Cardiac fibroblast (primary cell): ENCODE measurements around the gene OR2J1.
A peak's percentile ranks its signal among the peaks of the same experiment; 100 is the strongest.
"Not testable (repeated sequence)": the region's sequence is repeated elsewhere in the genome, so short reads cannot be mapped to it uniquely, and the experiment has no call there.

Experiments used
- DNase-seq, 2 donors: peaks; one replicate each; pipeline versions ENCODE4 v3.0.0 to v3.0.0-alpha.2; 2010; ENCODE audit warnings: low read depth in 2 of 2
- H3K4me3 ChIP-seq, 2 donors: replicated peaks in 1 of 2; 1 replicate in 1 of 2; 2 replicates in 1 of 2; pipeline ENCODE4 v1.5.1; 2011; ENCODE audit warnings: low read depth in 2 of 2, low read length in 2 of 2, mild to moderate bottlenecking in 2 of 2, moderate library complexity in 1 of 2
- TF ChIP-seq, protein P1 (sequence below): IDR thresholded peaks from one replicate; pipeline ENCODE4 v1.5.1; 2011; ENCODE audit warnings: low read depth, mild to moderate bottlenecking, low read length, inconsistent platforms

The OR2J1 gene

DNA sequence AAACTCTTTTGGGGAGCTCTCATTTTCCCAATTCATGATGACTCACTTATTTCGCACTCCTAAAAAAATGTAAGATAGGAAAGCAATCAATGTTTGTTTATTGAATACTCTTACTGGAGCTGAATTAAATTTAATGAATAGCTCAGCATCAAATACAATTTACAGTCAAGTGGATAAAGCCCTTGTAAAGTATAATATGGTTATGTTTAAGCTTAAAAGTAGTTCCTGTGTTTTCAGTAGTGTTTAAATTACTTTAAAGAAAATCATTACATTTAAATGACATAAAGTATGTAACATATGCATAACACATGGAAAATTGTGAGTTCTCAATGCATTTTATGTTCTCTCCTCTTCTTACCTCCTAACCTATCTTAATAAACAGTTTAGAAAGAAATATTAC lies 12.1 kb upstream of the OR2J1 start, which contains the start of gene OR2B3:
TSS of gene OR2B3 (minus strand) at position 101 of the 400 bp plus-strand sequence. CDS start at position 36, 65 bp downstream.
- TF ChIP-seq, protein P1, sequence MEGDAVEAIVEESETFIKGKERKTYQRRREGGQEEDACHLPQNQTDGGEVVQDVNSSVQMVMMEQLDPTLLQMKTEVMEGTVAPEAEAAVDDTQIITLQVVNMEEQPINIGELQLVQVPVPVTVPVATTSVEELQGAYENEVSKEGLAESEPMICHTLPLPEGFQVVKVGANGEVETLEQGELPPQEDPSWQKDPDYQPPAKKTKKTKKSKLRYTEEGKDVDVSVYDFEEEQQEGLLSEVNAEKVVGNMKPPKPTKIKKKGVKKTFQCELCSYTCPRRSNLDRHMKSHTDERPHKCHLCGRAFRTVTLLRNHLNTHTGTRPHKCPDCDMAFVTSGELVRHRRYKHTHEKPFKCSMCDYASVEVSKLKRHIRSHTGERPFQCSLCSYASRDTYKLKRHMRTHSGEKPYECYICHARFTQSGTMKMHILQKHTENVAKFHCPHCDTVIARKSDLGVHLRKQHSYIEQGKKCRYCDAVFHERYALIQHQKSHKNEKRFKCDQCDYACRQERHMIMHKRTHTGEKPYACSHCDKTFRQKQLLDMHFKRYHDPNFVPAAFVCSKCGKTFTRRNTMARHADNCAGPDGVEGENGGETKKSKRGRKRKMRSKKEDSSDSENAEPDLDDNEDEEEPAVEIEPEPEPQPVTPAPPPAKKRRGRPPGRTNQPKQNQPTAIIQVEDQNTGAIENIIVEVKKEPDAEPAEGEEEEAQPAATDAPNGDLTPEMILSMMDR: no peak
- no peak within 1 kb of the TSS for H3K4me3 ChIP-seq
- DNase-seq: no peak

DNA sequence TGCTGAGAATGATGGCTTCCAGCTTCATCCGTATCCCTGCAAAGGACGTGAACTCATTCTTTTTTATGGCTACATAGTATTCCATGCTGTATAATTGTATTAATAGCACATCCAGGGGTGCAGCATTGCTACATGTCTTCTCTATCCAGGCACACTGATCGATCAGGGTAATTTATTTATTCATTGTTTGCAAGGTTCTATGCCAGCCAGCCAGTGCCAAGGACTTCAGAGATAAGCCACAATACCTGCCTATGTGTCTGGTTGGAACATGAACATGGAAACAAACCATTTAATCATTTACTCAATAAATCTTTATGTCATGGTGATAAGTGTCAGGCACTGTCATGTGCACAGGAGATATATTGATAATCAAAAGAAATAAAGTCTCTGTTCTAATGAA lies 6.3 kb upstream of the OR2J1 start:
- no peak for DNase-seq
- TF ChIP-seq, protein P1: no peak
- H3K4me3 ChIP-seq: no peak overlapping the region

DNA sequence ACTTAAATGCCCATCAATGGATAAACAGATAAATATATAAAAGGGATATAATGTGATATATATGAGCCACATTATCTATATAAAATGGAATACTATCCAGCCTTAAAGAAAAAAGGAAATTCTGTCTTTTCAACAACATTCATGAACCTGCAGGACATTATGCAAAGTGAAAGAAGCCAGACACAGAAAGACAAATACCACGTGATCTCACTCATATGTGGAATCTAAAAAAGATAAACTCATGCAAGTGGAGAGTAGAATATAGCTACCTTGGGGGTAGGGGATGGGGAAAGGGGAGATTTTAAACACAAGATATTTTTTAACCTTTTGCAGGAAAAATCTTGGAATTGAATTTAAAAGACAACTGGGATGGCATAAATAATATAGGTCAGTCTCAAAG lies 1.5 kb upstream of the OR2J1 start:
- no peak for DNase-seq
- H3K4me3 ChIP-seq: no peak overlapping the region
- TF ChIP-seq, protein P1: no peak

DNA sequence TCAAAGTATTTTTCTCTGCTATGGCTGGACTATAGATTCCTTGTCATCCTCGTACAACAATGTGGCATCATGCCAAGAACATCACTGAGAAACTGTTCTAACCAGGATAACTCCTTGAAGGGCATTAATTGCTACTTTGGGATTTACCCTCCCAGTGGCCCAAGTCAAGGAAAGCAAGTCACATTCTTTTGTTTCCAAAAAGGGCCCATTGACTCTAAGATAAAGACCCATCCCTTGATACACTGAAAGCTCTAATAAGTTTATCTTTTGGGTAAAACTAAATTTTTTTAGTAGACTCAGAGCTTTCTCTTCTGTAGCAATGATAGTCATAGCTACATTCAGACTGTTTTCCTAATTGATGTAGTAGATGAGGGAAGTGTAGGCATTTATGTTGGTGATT lies 8.5 kb downstream of the OR2J1 start, which contains the start of gene OR2J3:
TSS of gene OR2J3 (plus strand) at position 301 of the 400 bp plus-strand sequence. CDS start 3,833 bp downstream, outside the sequence.
- TF ChIP-seq, protein P1: no peak
- H3K4me3 ChIP-seq: no peak within 1 kb of the TSS
- DNase-seq: peak in 1 of 2 donors; percentile 2

DNA sequence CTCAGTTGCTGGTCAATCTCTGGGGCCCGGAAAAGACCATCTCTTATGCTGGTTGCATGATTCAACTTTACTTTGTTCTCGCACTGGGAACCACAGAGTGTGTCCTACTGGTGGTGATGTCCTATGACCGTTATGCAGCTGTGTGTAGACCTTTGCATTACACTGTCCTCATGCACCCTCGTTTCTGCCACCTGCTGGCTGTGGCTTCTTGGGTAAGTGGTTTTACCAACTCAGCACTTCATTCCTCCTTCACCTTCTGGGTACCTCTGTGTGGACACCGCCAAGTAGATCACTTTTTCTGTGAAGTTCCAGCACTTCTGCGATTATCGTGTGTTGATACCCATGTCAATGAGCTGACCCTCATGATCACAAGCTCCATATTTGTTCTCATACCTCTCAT lies 12.8 kb downstream of the OR2J1 start:
- H3K4me3 ChIP-seq: no peak overlapping the region
- TF ChIP-seq, protein P1: no peak
- DNase-seq: no peak

DNA sequence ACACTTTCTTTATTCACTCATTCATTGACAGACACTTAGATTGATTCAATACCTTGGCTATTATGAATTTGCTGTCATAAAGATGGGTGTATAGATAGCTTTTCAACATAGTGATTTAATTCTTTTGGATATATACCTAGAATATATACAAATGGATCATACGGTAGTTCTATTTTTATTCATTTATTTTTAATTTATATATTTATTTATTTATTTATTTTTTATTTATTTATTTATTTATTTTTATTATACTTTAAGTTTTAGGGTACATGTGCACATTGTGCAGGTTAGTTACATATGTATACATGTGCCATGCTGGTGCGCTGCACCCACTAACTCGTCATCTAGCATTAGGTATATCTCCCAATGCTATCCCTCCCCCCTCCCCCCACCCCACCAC lies 15.7 kb downstream of the OR2J1 start:
- not testable (repeated sequence) for H3K4me3 ChIP-seq, DNase-seq

DNA sequence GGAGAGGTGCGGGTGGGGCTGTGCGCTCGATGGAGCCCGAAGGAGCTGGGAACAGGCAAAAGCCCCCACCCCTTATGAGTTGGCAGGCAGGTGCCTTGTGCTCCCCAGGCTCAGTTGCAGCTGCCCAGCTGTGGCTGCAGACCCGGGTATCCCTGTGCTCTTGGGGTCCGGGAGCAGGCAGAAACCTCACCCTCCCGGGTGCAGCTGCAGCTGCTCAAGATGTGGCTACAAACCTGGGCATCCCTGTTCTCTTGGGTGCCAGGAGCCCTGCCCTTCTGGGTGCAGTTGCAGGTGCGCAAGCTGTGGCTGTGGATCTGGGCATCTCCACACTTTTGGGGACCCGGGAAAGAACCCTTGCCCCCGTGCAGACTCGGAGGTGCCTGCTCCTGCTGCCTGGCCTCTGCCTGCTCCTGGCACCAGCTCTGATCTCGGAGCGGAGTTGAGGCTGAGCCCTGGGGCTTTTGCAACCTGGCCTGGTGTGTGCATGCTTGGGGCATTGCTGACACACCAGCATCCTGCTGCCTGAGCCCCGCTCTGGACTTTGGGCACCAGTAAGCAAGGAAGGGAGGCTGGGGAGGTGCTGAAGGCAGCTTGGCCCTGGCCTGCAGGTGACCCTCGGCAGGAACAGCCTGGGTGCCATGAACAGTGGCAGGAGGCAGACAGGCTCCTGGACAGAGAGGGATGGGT lies 30.2 kb downstream of the OR2J1 start:
- no peak for DNase-seq

More for the DNA sequence above, 30.2 kb downstream of the OR2J1 start:
- TF ChIP-seq, protein P1: no peak
- H3K4me3 ChIP-seq: no peak overlapping the region
